A549 (cell line): ENCODE measurements around the gene OSGEPL1. TPM values are rescaled to one million over a fixed set of nuclear protein-coding genes. Genes with fewer than 3 reads are reported as not detected.

ENCODE experiments used
- ATAC-seq, 2 experiments: fragments of 200-7000 bp in 1 of 2; fragments of >200 bp in 1 of 2; cut with Nextera tagmentation in 1 of 2; cut with Tn5 transposase in 1 of 2; 3 replicates each; pipeline versions ENCODE4 v1.8.0 to v1.9.1; 2018 to 2020; ENCODE audit warnings: mild to moderate bottlenecking in 1 of 2, moderate library complexity in 1 of 2
- CTCF ChIA-PET: fragments of 300-600 bp; sonication (Branson Sonifier 250); formaldehyde crosslinking; extraction: SDS; loops from one replicate; lab custom pipeline; 2021; ENCODE audit warnings: antibody characterized with exemption, inconsistent platforms; lab: Yijun Ruan, JAX
- POLR2A ChIA-PET: fragments of 350-600 bp; formaldehyde crosslinking; extraction: SDS; loops from one replicate; lab custom pipeline; 2021; ENCODE audit warnings: antibody characterized with exemption, inconsistent platforms; lab: Yijun Ruan, JAX
- DNase-seq, 2 experiments: peaks; one replicate each; pipeline versions ENCODE4 v3.0.0 to v3.0.0-alpha.2; 2011 to 2016; ENCODE audit warnings: low read depth in 1 of 2, low spot score in 1 of 2
- FAIRE-seq: peaks from 2 replicates; lab custom pipeline; 2011; peaks lifted over from hg19 to GRCh38; lab: Jason Lieb, UNC
- H3K27ac ChIP-seq, 2 experiments: fragments of >200 bp; sonication (Bioruptor Twin); formaldehyde crosslinking; 3 replicates each; pipeline ENCODE4 v1.5.1; 2016 to 2017
- H3K4me1 ChIP-seq: fragments of >200 bp; sonication (Bioruptor Twin); formaldehyde crosslinking; 3 replicates; pipeline ENCODE4 v1.6.1; 2016
- H3K4me2 ChIP-seq: fragments of >200 bp; sonication (Bioruptor Twin); formaldehyde crosslinking; 3 replicates; pipeline ENCODE4 v1.6.1; 2016
- H3K4me3 ChIP-seq: fragments of >200 bp; sonication (Bioruptor Twin); formaldehyde crosslinking; 3 replicates; pipeline ENCODE4 v1.5.1; 2016
- H3K9me3 ChIP-seq: fragments of >200 bp; sonication (Bioruptor Twin); formaldehyde crosslinking; 3 replicates; pipeline ENCODE4 v1.6.1; 2016
- CEBPB ChIP-seq, 2 experiments: fragments of >200 bp in 1 of 2; sonication (Bioruptor Twin) in 1 of 2; formaldehyde crosslinking in 1 of 2; IDR thresholded peaks; 2 replicates each; pipeline ENCODE4 v1.6.1; 2012 to 2016
- CHD2 ChIP-seq: fragments of 150-350 bp; IDR thresholded peaks from 2 replicates; pipeline ENCODE4 v1.6.1; 2014; ENCODE audit warnings: low read length; ENCODE audit not compliant: partially characterized antibody
- ESRRA ChIP-seq: fragments of 150-350 bp; IDR thresholded peaks from 2 replicates; pipeline ENCODE4 v1.6.1; 2014; ENCODE audit warnings: mild to moderate bottlenecking, low read length, borderline replicate concordance
- FOSL2 ChIP-seq, 2 experiments: fragments of 450-650 bp in 1 of 2; fragments of >200 bp in 1 of 2; sonication (Bioruptor Twin) in 1 of 2; formaldehyde crosslinking; IDR thresholded peaks; 2 replicates each; pipeline versions ENCODE4 v1.5.0 to v1.6.1; 2016 to 2020; ENCODE audit warnings: mild to moderate bottlenecking in 1 of 2, moderate library complexity in 1 of 2
- HES2 ChIP-seq: fragments of >200 bp; sonication (Bioruptor Twin); formaldehyde crosslinking; IDR thresholded peaks from 2 replicates; pipeline ENCODE4 v1.6.1; 2016
- HEYL ChIP-seq: fragments of 250-450 bp; sonication (Bioruptor Pico); IDR thresholded peaks from 2 replicates; pipeline ENCODE4 v1.8.0; 2021; ENCODE audit warnings: mild to moderate bottlenecking, moderate library complexity
- HOXB13 ChIP-seq: fragments of 250-450 bp; sonication (Bioruptor Pico); IDR thresholded peaks from 2 replicates; pipeline ENCODE4 v1.5.0; 2020; ENCODE audit warnings: low read depth, mild to moderate bottlenecking, moderate library complexity
- JUN ChIP-seq, 2 experiments: fragments of >200 bp; sonication (Bioruptor Twin); formaldehyde crosslinking; IDR thresholded peaks; 2 replicates in 1 of 2; 3 replicates in 1 of 2; pipeline ENCODE4 v1.6.1; 2016 to 2017
- KDM5A ChIP-seq: fragments of 200-600 bp; sonication (generic); IDR thresholded peaks from 2 replicates; pipeline ENCODE4 v1.6.1; 2016; ENCODE audit warnings: antibody characterized with exemption, mild to moderate bottlenecking
- MAX ChIP-seq: IDR thresholded peaks from 2 replicates; pipeline ENCODE4 v1.6.1; 2012
- PBX3 ChIP-seq: IDR thresholded peaks from 2 replicates; pipeline ENCODE4 v1.6.1; 2012
- POLR2AphosphoS2 ChIP-seq: conservative IDR thresholded peaks from 2 replicates; pipeline ENCODE4 v1.6.1; 2012; ENCODE audit warnings: low read length, improper control_type of control experiment, inconsistent platforms
- RFX5 ChIP-seq: fragments of 450-650 bp; IDR thresholded peaks from 2 replicates; pipeline ENCODE4 v1.7.1; 2014; ENCODE audit warnings: antibody characterized with exemption, mild to moderate bottlenecking, moderate library complexity
- SMC3 ChIP-seq: fragments of >200 bp; sonication (Bioruptor Twin); formaldehyde crosslinking; IDR thresholded peaks from 3 replicates; pipeline ENCODE4 v1.6.1; 2018; ENCODE audit warnings: inconsistent platforms
- TP53 ChIP-seq: fragments of 250-450 bp; sonication (Bioruptor Pico); IDR thresholded peaks from 2 replicates; pipeline ENCODE4 v1.5.0; 2021; ENCODE audit warnings: mild to moderate bottlenecking, moderate library complexity
- WGBS: methylation state at CpG from one replicate; pipeline ENCODE4 v1.1.6; 2017; ENCODE audit errors: missing lambda C conversion rate; 5-methylcytosine and 5-hydroxymethylcytosine counted together
- polyA plus RNA-seq, 4 experiments: library from polyadenylated mRNA; depleted of rRNA in 3 of 4; stranded (reverse); fragments of >200 nt; fragmentation: RNase III in 1 of 4; extraction: RNeasy Plus Mini Kit Qiagen cat#74134 plus additional on column Dnase treatment in 1 of 4; gene quantifications; 2 replicates in 3 of 4; 3 replicates in 1 of 4; pipeline ENCODE4 v1.2.3, GENCODE V29; 2011 to 2017
- TF ChIP-seq, protein P1 (sequence below): fragments of 150-350 bp; IDR thresholded peaks from 2 replicates; pipeline ENCODE4 v1.6.1; 2014; ENCODE audit warnings: low read depth, mild to moderate bottlenecking, low read length
- TF ChIP-seq, protein P2 (sequence below): fragments of 450-650 bp; IDR thresholded peaks from 2 replicates; pipeline ENCODE4 v1.6.1; 2014; ENCODE audit warnings: antibody characterized with exemption

Gene OSGEPL1
- polyA plus RNA-seq, 2 of the 4 experiments (the other 2 are of a cell fraction) = 9.0 to 14.4 TPM

DNA sequence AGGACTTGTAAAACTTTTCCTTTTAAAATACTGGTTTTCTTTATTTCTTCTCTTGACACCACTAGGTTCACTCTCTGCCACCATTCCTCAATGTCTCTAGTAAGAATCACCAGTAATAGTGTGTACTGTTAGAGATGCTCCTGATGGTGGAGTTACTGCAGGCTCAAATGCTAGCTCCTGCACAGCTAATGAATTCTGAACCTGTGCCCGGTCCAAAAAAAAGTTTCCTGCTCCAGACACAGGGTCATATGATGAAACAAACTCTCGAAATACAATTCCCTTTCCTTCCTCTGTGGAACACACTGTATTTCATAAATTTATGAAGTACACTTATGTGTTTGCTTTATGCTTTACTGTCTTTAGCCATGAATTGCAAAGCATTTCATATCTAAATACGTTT lies 40.8 kb upstream of the OSGEPL1 start:
- FAIRE-seq = no peak
- H3K27ac ChIP-seq = no peak overlapping the region
- 93% methylated on average over 3 of the region's 3 CpGs for WGBS
- peaks cover 31% of the 10 kb centered on the region for H3K4me1 ChIP-seq
- ChIA-PET CTCF (interaction anchor here (1.4 kb wide), 1 partner anchor 16 kb away, joined by 3 read pairs; no protein-coding TSS in a partner anchor), POLR2A (no interaction called here)
- no peak overlapping the region for H3K4me2 ChIP-seq
- H3K4me3 ChIP-seq = no peak overlapping the region
- TF ChIP-seq MAX = no peak
- TF ChIP-seq PBX3 = no peak
- TF ChIP-seq SMC3 = no peak
- TF ChIP-seq HOXB13 = no peak
- TF ChIP-seq JUN (IDR thresholded peaks at IDR 0.05) = no peak
- ATAC-seq = no peak
- H3K9me3 ChIP-seq = no peaks in the 10 kb centered on the region
- no peak for DNase-seq

GRCh38 chr2:189802396-189802912 lies 39.9 kb upstream of the OSGEPL1 start:
- POLR2A ChIA-PET = no interaction called here
- Histone ChIP-seq H3K9me3 (no peaks in the 10 kb centered on the region), H3K4me1 (peaks cover 33% of the 10 kb centered on the region), H3K4me3 (no peak overlapping the region), H3K4me2 (no peak overlapping the region), H3K27ac (no peak overlapping the region)
- 83% methylated on average over 2 of the region's 2 CpGs for WGBS
- CTCF ChIA-PET = interaction anchor here (1.0 to 1.4 kb wide), 2 partner anchors 17 to 229 kb away, joined by 3 read pairs; no protein-coding TSS in a partner anchor
- no peak for DNase-seq
- TF ChIP-seq CHD2 = no peak
- TF ChIP-seq TP53 (CRISPR knock-in tag) = no peak
- TF ChIP-seq ESRRA = no peak
- no peak for TF ChIP-seq CEBPB (IDR thresholded peaks at IDR 0.05)
- no peak for TF ChIP-seq POLR2AphosphoS2
- TF ChIP-seq, protein P1, sequence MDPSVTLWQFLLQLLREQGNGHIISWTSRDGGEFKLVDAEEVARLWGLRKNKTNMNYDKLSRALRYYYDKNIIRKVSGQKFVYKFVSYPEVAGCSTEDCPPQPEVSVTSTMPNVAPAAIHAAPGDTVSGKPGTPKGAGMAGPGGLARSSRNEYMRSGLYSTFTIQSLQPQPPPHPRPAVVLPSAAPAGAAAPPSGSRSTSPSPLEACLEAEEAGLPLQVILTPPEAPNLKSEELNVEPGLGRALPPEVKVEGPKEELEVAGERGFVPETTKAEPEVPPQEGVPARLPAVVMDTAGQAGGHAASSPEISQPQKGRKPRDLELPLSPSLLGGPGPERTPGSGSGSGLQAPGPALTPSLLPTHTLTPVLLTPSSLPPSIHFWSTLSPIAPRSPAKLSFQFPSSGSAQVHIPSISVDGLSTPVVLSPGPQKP = no peak
- no peak for TF ChIP-seq RFX5
- TF ChIP-seq KDM5A = no peak
- no peak for TF ChIP-seq HEYL (CRISPR knock-in tag)
- FAIRE-seq = no peak
- no peak for ATAC-seq

DNA sequence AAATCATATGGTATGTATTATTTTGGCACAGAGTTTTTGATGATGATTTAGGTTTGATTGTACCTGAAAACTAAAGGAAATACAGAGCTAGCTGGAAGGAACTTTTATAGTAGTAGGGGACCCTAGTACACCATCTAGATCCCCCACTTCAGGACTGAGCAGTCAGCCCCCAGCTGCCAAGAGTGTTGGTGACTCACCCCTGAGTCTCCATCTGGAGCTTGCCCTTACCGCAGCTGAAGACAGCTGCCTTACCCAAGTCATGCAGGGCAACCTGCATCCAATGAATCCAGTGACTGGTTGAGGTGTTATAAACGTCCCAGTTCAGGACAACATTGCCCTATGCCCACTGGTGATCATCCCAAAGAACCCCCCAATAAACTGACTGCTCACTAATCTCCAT lies 36.9 kb upstream of the OSGEPL1 start:
- FAIRE-seq = no peak
- WGBS = 38% methylated on average over 2 of the region's 2 CpGs
- TF ChIP-seq HES2 (no peak), FOSL2 (IDR thresholded peaks at IDR 0.05) (no peak), FOSL2 (CRISPR knock-in tag; IDR thresholded peaks at IDR 0.05) (peak; percentile 40; the same call in 1 of the 2 replicates)
- TF ChIP-seq, protein P2, sequence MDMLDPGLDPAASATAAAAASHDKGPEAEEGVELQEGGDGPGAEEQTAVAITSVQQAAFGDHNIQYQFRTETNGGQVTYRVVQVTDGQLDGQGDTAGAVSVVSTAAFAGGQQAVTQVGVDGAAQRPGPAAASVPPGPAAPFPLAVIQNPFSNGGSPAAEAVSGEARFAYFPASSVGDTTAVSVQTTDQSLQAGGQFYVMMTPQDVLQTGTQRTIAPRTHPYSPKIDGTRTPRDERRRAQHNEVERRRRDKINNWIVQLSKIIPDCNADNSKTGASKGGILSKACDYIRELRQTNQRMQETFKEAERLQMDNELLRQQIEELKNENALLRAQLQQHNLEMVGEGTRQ = no peak
- DNase-seq = no peak
- peak in 1 of 2 experiments; percentile 57; a peak in 2 of 6 replicates for ATAC-seq
- Histone ChIP-seq H3K4me2 (peak overlapping the region; percentile 4; the same call in 1 of the 3 replicates), H3K9me3 (no peaks in the 10 kb centered on the region), H3K27ac (peak overlapping the region; percentile 32 to 64; a peak in 4 of 6 replicates), H3K4me1 (peaks cover 33% of the 10 kb centered on the region), H3K4me3 (no peak overlapping the region)
- CTCF ChIA-PET = interaction anchor here (0.6 to 2.7 kb wide), 9 partner anchors 11 to 284 kb away, joined by 3 to 15 read pairs (median 4); partner anchors contain the start of gene ANKAR
- POLR2A ChIA-PET = no interaction called here
